Spinal cord (tissue), 10 donors: ENCODE data around the gene WEE1. TPM values are rescaled to one million over a fixed set of nuclear protein-coding genes. Genes with fewer than 3 reads are reported as not detected.

Source experiments
- DNase-seq, 6 donors: peaks; one replicate each; pipeline versions ENCODE4 v3.0.0 to v3.0.0-alpha.2; 2013 to 2015; ENCODE audit warnings: low spot score in 6 of 6, low read depth in 4 of 6
- H3K27ac ChIP-seq: one replicate; pipeline ENCODE4 v1.5.1; 2013; ENCODE audit warnings: low read depth, low read length, control low read depth
- H3K27me3 ChIP-seq: one replicate; pipeline ENCODE4 v1.6.1; 2013; ENCODE audit warnings: low read length; ENCODE audit not compliant: control insufficient read depth, insufficient read depth
- H3K36me3 ChIP-seq: one replicate; pipeline ENCODE4 v1.6.1; 2013; ENCODE audit warnings: low read length; ENCODE audit not compliant: control insufficient read depth, insufficient read depth
- H3K4me1 ChIP-seq: one replicate; pipeline ENCODE4 v1.6.1; 2013; ENCODE audit warnings: low read length; ENCODE audit not compliant: control insufficient read depth, insufficient read depth
- H3K4me3 ChIP-seq: one replicate; pipeline ENCODE4 v1.5.1; 2013; ENCODE audit warnings: low read depth, low read length, control low read depth
- H3K9me3 ChIP-seq: one replicate; pipeline ENCODE4 v1.6.1; 2013; ENCODE audit warnings: low read length; ENCODE audit not compliant: control insufficient read depth, insufficient read depth
- WGBS: methylation state at CpG from one replicate; pipeline ENCODE4 v1.1.5; 2013; ENCODE audit warnings: missing lambda C conversion rate; ENCODE audit not compliant: insufficient coverage; 5-methylcytosine and 5-hydroxymethylcytosine counted together
- long read RNA-seq, 4 donors: transcript quantifications; one replicate each; lab custom pipeline, GENCODE V29; 2026
- polyA plus RNA-seq, 2 donors: library from polyadenylated mRNA; unstranded; fragments of 120-200 nt; gene quantifications; one replicate each; pipeline ENCODE4 v1.2.1, GENCODE V29; 2013; ENCODE audit not compliant: insufficient read length in 2 of 2
- total RNA-seq, 2 donors: library from RNA; depleted of rRNA in 1 of 2; stranded (reverse); fragments of 120-200 nt in 1 of 2; fragments of >200 nt in 1 of 2; gene quantifications; one replicate each; pipeline versions ENCODE4 v1.2.3 to v1.2.4, GENCODE V29; 2013 to 2014
- donor health status: healthy.

The WEE1 gene
- total RNA-seq (10 to 100 TPM; 46.6 to 53.2 TPM), polyA plus RNA-seq (10 to 100 TPM; 32.5 to 34.7 TPM)
- long read RNA-seq, donor 1, partial matches to known transcripts = 0 of 4 reads
- long read RNA-seq, donor 1, other reads (novel, unspliced or antisense) = 0 of 4 reads
- long read RNA-seq, donor 2, partial matches to known transcripts = 0 of 3 reads
- long read RNA-seq, donor 2, other reads (novel, unspliced or antisense) = 0 of 3 reads
- long read RNA-seq, donor 3, partial matches to known transcripts = 0 of 2 reads
- long read RNA-seq, donor 3, other reads (novel, unspliced or antisense) = 0 of 2 reads
- long read RNA-seq, donor 4, full-length matches to known transcripts = 12 of 12 reads
- long read RNA-seq, donor 4, partial matches to known transcripts = 0 of 12 reads
- long read RNA-seq, donor 4, other reads (novel, unspliced or antisense) = 0 of 12 reads

GRCh38 chr11:9573052-9573774 lies at the start of gene WEE1:
Gene WEE1 (plus strand): TSS chr11:9573670. CDS start chr11:9573934, 264 bp downstream.
- under 1% methylated on average over 73 of the region's 73 CpGs for WGBS
- Histone ChIP-seq H3K4me1 (peaks cover 25% of the 10 kb centered on the region), H3K27ac (peak within 1 kb of the TSS; percentile 97), H3K36me3 (no peaks in the 10 kb centered on the region), H3K27me3 (no peaks in the 10 kb centered on the region), H3K4me3 (peak within 1 kb of the TSS; percentile 84), H3K9me3 (no peaks in the 10 kb centered on the region)
- peak; percentile 87 to 99 (median 94) for DNase-seq

GRCh38 chr11:9524001-9524400 lies 49.5 kb upstream of the WEE1 start:
- H3K36me3 ChIP-seq = peaks cover 14% of the 10 kb centered on the region
- no peaks in the 10 kb centered on the region for H3K4me1 ChIP-seq
- no CpG with 5 or more reads among the region's 2 CpGs for WGBS
- DNase-seq = peak in 1 of 6 donors; percentile 37
- no peaks in the 10 kb centered on the region for H3K27me3 ChIP-seq
- H3K4me3 ChIP-seq = no peak overlapping the region
- no peak overlapping the region for H3K27ac ChIP-seq
- H3K9me3 ChIP-seq = no peaks in the 10 kb centered on the region

- H3K4me3 ChIP-seq = no peak overlapping the region
- H3K4me1 ChIP-seq = peaks cover 6% of the 10 kb centered on the region
- H3K9me3 ChIP-seq = no peaks in the 10 kb centered on the region
- no CpG with 5 or more reads among the region's 3 CpGs for WGBS
- H3K27me3 ChIP-seq = no peaks in the 10 kb centered on the region
- H3K36me3 ChIP-seq = peaks cover 14% of the 10 kb centered on the region
- peak in 1 of 6 donors; percentile 19 for DNase-seq
- no peak overlapping the region for H3K27ac ChIP-seq
Measured at GRCh38 chr11:9525116-9525515, 48.4 kb upstream of the WEE1 start.

- H3K4me1 ChIP-seq = peaks cover 6% of the 10 kb centered on the region
- peaks cover 9% of the 10 kb centered on the region for H3K36me3 ChIP-seq
- H3K4me3 ChIP-seq = no peak overlapping the region
- H3K27ac ChIP-seq = peak overlapping the region; percentile 63
- H3K27me3 ChIP-seq = no peaks in the 10 kb centered on the region
- DNase-seq = peak in 2 of 6 donors; percentile 64 to 69
- H3K9me3 ChIP-seq = no peaks in the 10 kb centered on the region
- 16% methylated on average over 3 of the region's 8 CpGs for WGBS
Measured at GRCh38 chr11:9527481-9528135, 45.9 kb upstream of the WEE1 start.

GRCh38 chr11:9528136-9528501 lies 45.4 kb upstream of the WEE1 start:
- no peak for DNase-seq
- peaks cover 9% of the 10 kb centered on the region for H3K36me3 ChIP-seq
- no CpG with 5 or more reads among the region's 1 CpG for WGBS
- peaks cover 6% of the 10 kb centered on the region for H3K4me1 ChIP-seq
- H3K27me3 ChIP-seq = no peaks in the 10 kb centered on the region
- no peak overlapping the region for H3K4me3 ChIP-seq
- no peak overlapping the region for H3K27ac ChIP-seq
- H3K9me3 ChIP-seq = no peaks in the 10 kb centered on the region

GRCh38 chr11:9528573-9529333 lies 44.7 kb upstream of the WEE1 start:
- Histone ChIP-seq H3K27me3 (no peaks in the 10 kb centered on the region), H3K4me1 (peaks cover 6% of the 10 kb centered on the region), H3K36me3 (peaks cover 9% of the 10 kb centered on the region), H3K9me3 (no peaks in the 10 kb centered on the region), H3K4me3 (no peak overlapping the region), H3K27ac (no peak overlapping the region)
- WGBS = 68% methylated on average over 5 of the region's 12 CpGs
- DNase-seq = no peak

- 76% methylated on average over 3 of the region's 3 CpGs for WGBS
- Histone ChIP-seq H3K27ac (no peak overlapping the region), H3K27me3 (no peaks in the 10 kb centered on the region), H3K4me1 (peaks cover 6% of the 10 kb centered on the region), H3K9me3 (no peaks in the 10 kb centered on the region), H3K4me3 (no peak overlapping the region), H3K36me3 (peaks cover 9% of the 10 kb centered on the region)
- DNase-seq = peak in 1 of 6 donors; percentile 25
Measured at GRCh38 chr11:9529334-9529650, 44.2 kb upstream of the WEE1 start.

- Histone ChIP-seq H3K27me3 (no peaks in the 10 kb centered on the region), H3K27ac (no peak overlapping the region), H3K9me3 (no peaks in the 10 kb centered on the region), H3K4me1 (peaks cover 6% of the 10 kb centered on the region), H3K36me3 (peaks cover 9% of the 10 kb centered on the region), H3K4me3 (no peak overlapping the region)
- no peak for DNase-seq
- 77% methylated on average over 3 of the region's 9 CpGs for WGBS
Measured at GRCh38 chr11:9530020-9530621, 43.3 kb upstream of the WEE1 start.
